ENCODE data around the gene SDR9C7.
"Not testable (repeated sequence)": the region's sequence is repeated elsewhere in the genome, so short reads cannot be mapped to it uniquely, and the experiment has no call there.

- TF ChIP-seq EZH2 (IDR thresholded peaks at IDR 0.05); CTCF (IDR thresholded peaks at IDR 0.05 in 2 of 3, conservative IDR thresholded peaks at IDR 0.05 in 1 of 3; ENCODE audit: borderline replicate concordance in 1 of 3, insufficient read depth in 1 of 3, low read depth in 2 of 3, low read length in 2 of 3); YY1 (IDR thresholded peaks at IDR 0.05; ENCODE audit: extremely low read depth, insufficient replicate concordance, low read depth, low read length); SRF (IDR thresholded peaks at IDR 0.05; ENCODE audit: low read depth); POLR2AphosphoS5 (IDR thresholded peaks at IDR 0.05; ENCODE audit: low read depth, low read length); ZFX (IDR thresholded peaks at IDR 0.05); MAX (IDR thresholded peaks at IDR 0.05); EGR1 (IDR thresholded peaks at IDR 0.05; ENCODE audit: low read depth); ATF3 (IDR thresholded peaks at IDR 0.05); SP1 (IDR thresholded peaks at IDR 0.05; ENCODE audit: low read depth): not testable (repeated sequence)
These were observed 9.2 kb upstream of the SDR9C7 start for GRCh38 chr12:56943374-56943773.
